Liver (tissue), 9 donors: ENCODE data around the gene TMEM109. TPM values are rescaled to one million over a fixed set of nuclear protein-coding genes. Genes with fewer than 3 reads are reported as not detected.
A peak's percentile ranks its signal among the peaks of the same experiment; 100 is the strongest.

Source experiments
- DNase-seq: peaks from one replicate; pipeline ENCODE4 v3.0.0-alpha.2; 2017; ENCODE audit warnings: low spot score
- H3K27ac ChIP-seq, 2 donors: one replicate each; pipeline ENCODE4 v1.7.0; 2013; ENCODE audit warnings: inconsistent platforms in 2 of 2, low read length in 2 of 2, control low read depth in 1 of 2, low read depth in 1 of 2, mild to moderate bottlenecking in 1 of 2
- H3K27me3 ChIP-seq, 4 donors: one replicate each; pipeline versions ENCODE4 v1.6.1 to v1.7.0; 2013; ENCODE audit warnings: low read length in 3 of 4, inconsistent platforms in 1 of 4, mild to moderate bottlenecking in 1 of 4, moderate library complexity in 1 of 4; ENCODE audit not compliant: control insufficient read depth in 4 of 4, insufficient read depth in 4 of 4
- H3K36me3 ChIP-seq, 4 donors: one replicate each; pipeline versions ENCODE4 v1.6.1 to v1.7.0; 2013; ENCODE audit warnings: low read length in 3 of 4, mild to moderate bottlenecking in 3 of 4, low read depth in 1 of 4, moderate library complexity in 1 of 4; ENCODE audit not compliant: control insufficient read depth in 4 of 4, insufficient read depth in 3 of 4
- H3K4me1 ChIP-seq, 4 donors: one replicate each; pipeline versions ENCODE4 v1.6.1 to v1.7.0; 2013; ENCODE audit warnings: low read length in 3 of 4, mild to moderate bottlenecking in 3 of 4, moderate library complexity in 1 of 4; ENCODE audit not compliant: control insufficient read depth in 4 of 4, insufficient read depth in 4 of 4
- H3K4me3 ChIP-seq, 3 donors: one replicate each; pipeline versions ENCODE4 v1.6.1 to v1.7.0; 2013; ENCODE audit warnings: low read length in 3 of 3, control low read depth in 1 of 3, low read depth in 1 of 3, mild to moderate bottlenecking in 1 of 3
- H3K9ac ChIP-seq, 2 donors: one replicate each; pipeline ENCODE4 v1.7.0; 2013; ENCODE audit warnings: low read length in 2 of 2, mild to moderate bottlenecking in 2 of 2, moderate library complexity in 2 of 2, control low read depth in 1 of 2, low read depth in 1 of 2
- H3K9me3 ChIP-seq, 4 donors: one replicate each; pipeline versions ENCODE4 v1.6.1 to v1.7.0; 2013; ENCODE audit warnings: low read length in 3 of 4; ENCODE audit not compliant: control insufficient read depth in 4 of 4
- EGR1 ChIP-seq, 2 donors: IDR thresholded peaks; 2 replicates each; pipeline ENCODE4 v1.6.1; 2016 to 2018; ENCODE audit warnings: antibody characterized with exemption in 2 of 2, low read depth in 2 of 2
- FOXA1 ChIP-seq: IDR thresholded peaks from 2 replicates; pipeline ENCODE4 v1.6.1; 2016; ENCODE audit warnings: antibody characterized with exemption
- FOXA2 ChIP-seq: IDR thresholded peaks from 2 replicates; pipeline ENCODE4 v1.6.1; 2016; ENCODE audit warnings: antibody characterized with exemption
- GABPA ChIP-seq, 2 donors: IDR thresholded peaks in 1 of 2; conservative IDR thresholded peaks in 1 of 2; 2 replicates each; pipeline ENCODE4 v1.6.1; 2016; ENCODE audit warnings: antibody characterized with exemption in 2 of 2, mild to moderate bottlenecking in 1 of 2, moderate library complexity in 1 of 2
- HNF4G ChIP-seq: IDR thresholded peaks from 2 replicates; pipeline ENCODE4 v1.6.1; 2016; ENCODE audit warnings: antibody characterized with exemption
- JUND ChIP-seq, 2 donors: IDR thresholded peaks; 2 replicates each; pipeline ENCODE4 v1.6.1; 2016; ENCODE audit warnings: antibody characterized with exemption in 2 of 2
- NR2F2 ChIP-seq: IDR thresholded peaks from 2 replicates; pipeline ENCODE4 v1.6.1; 2016; ENCODE audit warnings: antibody characterized with exemption
- RAD21 ChIP-seq, 2 donors: IDR thresholded peaks; 2 replicates each; pipeline ENCODE4 v1.6.1; 2016; ENCODE audit warnings: antibody characterized with exemption in 2 of 2, mild to moderate bottlenecking in 2 of 2
- SP1 ChIP-seq: IDR thresholded peaks from 2 replicates; pipeline ENCODE4 v1.6.1; 2018; ENCODE audit warnings: antibody characterized with exemption, mild to moderate bottlenecking
- YY1 ChIP-seq: IDR thresholded peaks from 2 replicates; pipeline ENCODE4 v1.6.1; 2016; ENCODE audit warnings: antibody characterized with exemption, mild to moderate bottlenecking
- WGBS: extraction: QIAGEN DNeasy Blood & Tissue Kit; methylation state at CpG from one replicate; pipeline ENCODE4 v1.1.7; 2013; 5-methylcytosine and 5-hydroxymethylcytosine counted together
- polyA plus RNA-seq, 2 donors: library from polyadenylated mRNA; stranded (reverse) in 1 of 2; unstranded in 1 of 2; fragments of 200-250 nt in 1 of 2; fragments of >200 nt in 1 of 2; fragmentation: Nextera tagmentation in 1 of 2; extraction: Ambion mirVana in 1 of 2; gene quantifications; one replicate each; pipeline versions ENCODE4 v1.2.1 to v1.2.3, GENCODE V29; 2013 to 2015
- total RNA-seq, 2 donors: library from RNA; depleted of rRNA; stranded (reverse); fragments of >200 nt; gene quantifications; one replicate each; pipeline ENCODE4 v1.2.3, GENCODE V29; 2014
- TF ChIP-seq, protein P1 (sequence below): IDR thresholded peaks from 2 replicates; pipeline ENCODE4 v1.6.1; 2016; ENCODE audit warnings: antibody characterized with exemption
- TF ChIP-seq, protein P2 (sequence below): IDR thresholded peaks from 2 replicates; pipeline ENCODE4 v1.6.1; 2016; ENCODE audit warnings: antibody characterized with exemption
- TF ChIP-seq, protein P3 (sequence below): fragments of 150-350 bp; IDR thresholded peaks from 2 replicates; pipeline ENCODE4 v1.5.1; 2017; ENCODE audit warnings: improper control_type of control experiment, low read depth, low read length; ENCODE audit not compliant: missing input control
- TF ChIP-seq, protein P4 (sequence below): IDR thresholded peaks from 2 replicates; pipeline ENCODE4 v1.6.1; 2016; ENCODE audit warnings: antibody characterized with exemption
- TF ChIP-seq, protein P5 (sequence below): IDR thresholded peaks from 2 replicates; pipeline ENCODE4 v1.6.1; 2016; ENCODE audit warnings: antibody characterized with exemption, mild to moderate bottlenecking
- donor health status: healthy.
- donor health status: healthy.
- donor health status: healthy.
- donor health status: healthy.
- donor health status: healthy.

Gene TMEM109
- total and polyA plus RNA-seq, 4 donors: 20.6 to 40.3 (median 30.6) TPM

DNA sequence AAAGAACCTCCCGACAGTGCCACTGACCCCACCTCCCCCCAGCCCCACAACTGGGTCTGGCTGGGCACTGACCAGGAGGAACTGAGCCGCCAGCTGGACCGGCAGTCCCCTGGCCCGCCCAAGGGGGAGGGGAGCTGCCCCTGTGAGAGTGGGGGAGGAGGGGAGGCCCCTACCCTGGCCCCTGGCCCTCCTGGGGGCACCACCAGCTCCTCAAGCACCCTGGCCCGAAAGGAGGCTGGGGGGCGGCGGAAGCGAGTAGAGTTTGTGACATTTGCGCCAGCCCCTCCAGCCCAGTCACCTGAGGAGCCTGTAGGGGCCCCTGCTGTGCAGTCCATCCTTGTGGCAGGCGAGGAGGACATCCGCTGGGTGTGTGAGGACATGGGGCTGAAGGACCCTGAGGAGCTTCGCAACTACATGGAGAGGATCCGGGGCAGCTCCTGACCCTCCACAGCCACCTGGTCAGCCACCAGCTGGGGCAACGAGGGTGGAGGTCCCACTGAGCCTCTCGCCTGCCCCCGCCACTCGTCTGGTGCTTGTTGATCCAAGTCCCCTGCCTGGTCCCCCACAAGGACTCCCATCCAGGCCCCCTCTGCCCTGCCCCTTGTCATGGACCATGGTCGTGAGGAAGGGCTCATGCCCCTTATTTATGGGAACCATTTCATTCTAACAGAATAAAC is 22.6 kb downstream of the TMEM109 start:
- Histone ChIP-seq H3K4me3 (no peak overlapping the region), H3K9me3 (no peaks in the 10 kb centered on the region), H3K27me3 (no peaks in the 10 kb centered on the region), H3K4me1 (no peaks in the 10 kb centered on the region), H3K27ac (no peak overlapping the region), H3K9ac (no peak overlapping the region), H3K36me3 (peaks cover 2 to 28% (median 9%) of the 10 kb centered on the region in 4 donors)
- WGBS: 90% methylated on average over 18 of the region's 18 CpGs
- TF ChIP-seq SP1 (no peak), RAD21 (IDR thresholded peaks at IDR 0.05) (no peak), FOXA2 (no peak)
- DNase-seq: no peak

DNA sequence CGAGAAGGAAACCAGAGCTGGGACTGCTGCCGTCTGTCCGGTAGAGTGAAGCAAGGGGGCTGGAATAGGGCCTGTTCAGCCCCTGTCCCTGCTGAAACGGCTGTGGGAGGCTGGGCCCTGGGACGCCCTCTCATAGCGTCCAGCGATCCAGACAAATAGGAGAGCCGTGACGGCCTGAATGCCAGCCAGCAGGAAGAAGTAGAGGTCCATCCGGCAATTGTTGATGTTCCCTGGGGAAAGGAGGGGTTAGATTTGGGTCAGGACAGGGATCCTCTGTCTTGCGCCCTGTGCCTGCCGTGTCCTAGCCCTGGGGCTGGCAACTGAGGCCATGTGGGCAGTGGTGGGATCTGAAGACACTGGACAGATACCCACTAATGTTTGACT is 23.2 kb downstream of the TMEM109 start:
- Histone ChIP-seq H3K27me3 (no peaks in the 10 kb centered on the region), H3K4me1 (no peaks in the 10 kb centered on the region), H3K9me3 (no peaks in the 10 kb centered on the region), H3K36me3 (peaks cover 2 to 33% (median 11%) of the 10 kb centered on the region in 4 donors), H3K27ac (no peak overlapping the region), H3K9ac (no peak overlapping the region), H3K4me3 (no peak overlapping the region)
- 75% methylated on average over 12 of the region's 12 CpGs for WGBS
- TF ChIP-seq, protein P1, sequence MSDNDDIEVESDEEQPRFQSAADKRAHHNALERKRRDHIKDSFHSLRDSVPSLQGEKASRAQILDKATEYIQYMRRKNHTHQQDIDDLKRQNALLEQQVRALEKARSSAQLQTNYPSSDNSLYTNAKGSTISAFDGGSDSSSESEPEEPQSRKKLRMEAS: no peak
- peak; percentile 30 for TF ChIP-seq NR2F2
- peak; percentile 14 for TF ChIP-seq SP1
- TF ChIP-seq, protein P2, sequence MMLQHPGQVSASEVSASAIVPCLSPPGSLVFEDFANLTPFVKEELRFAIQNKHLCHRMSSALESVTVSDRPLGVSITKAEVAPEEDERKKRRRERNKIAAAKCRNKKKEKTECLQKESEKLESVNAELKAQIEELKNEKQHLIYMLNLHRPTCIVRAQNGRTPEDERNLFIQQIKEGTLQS: no peak
- no peak for DNase-seq

DNA sequence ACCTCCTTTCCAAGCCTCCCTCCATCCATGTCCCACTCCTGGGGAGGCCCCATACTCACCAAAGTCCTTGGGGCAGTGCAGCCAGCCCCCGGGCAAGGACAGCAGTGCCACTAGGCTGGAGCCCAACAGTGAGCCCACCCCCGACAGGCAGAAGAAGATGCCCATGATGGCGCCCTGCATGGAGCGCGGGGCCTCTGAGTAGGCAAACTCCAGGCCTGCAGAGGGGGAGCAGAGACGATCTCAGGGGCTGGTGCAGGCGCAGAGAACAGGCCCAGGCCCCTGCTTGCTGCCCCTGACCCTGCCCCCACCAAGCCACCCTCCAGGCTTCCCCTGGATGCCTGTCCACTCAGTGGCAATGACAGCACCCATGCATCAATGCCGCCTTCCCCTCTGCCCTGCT is 23.9 kb downstream of the TMEM109 start:
- H3K27ac ChIP-seq: no peak overlapping the region
- H3K9me3 ChIP-seq: no peaks in the 10 kb centered on the region
- WGBS: 94% methylated on average over 8 of the region's 8 CpGs
- H3K27me3 ChIP-seq: no peaks in the 10 kb centered on the region
- no peak for DNase-seq
- TF ChIP-seq NR2F2 (no peak), EGR1 (IDR thresholded peaks at IDR 0.05; ENCODE audit: low read depth in 2 of 2) (no peak)
- no peaks in the 10 kb centered on the region for H3K4me1 ChIP-seq
- H3K4me3 ChIP-seq: no peak overlapping the region
- H3K36me3 ChIP-seq: peaks cover 2 to 39% (median 12%) of the 10 kb centered on the region in 4 donors
- no peak overlapping the region for H3K9ac ChIP-seq

DNA sequence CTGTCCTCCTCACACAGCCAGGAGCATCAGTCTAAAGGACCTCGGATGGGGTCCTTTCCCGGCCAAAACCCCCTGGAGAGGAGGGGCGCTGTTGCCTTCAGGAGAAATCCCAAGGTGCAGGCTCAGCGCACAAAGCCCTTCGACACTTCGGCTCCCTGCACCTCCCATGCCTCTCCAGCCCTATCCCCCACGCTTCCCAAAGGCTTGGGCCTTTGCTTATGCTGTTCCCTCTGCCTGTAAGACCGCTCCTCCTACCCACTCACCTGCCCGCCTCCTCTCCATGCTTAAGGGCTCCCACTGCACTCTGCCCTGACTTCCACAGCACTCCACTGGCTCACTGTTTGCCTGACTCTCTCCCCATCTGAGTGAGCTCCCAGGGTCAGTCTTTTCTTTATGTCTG is 24.5 kb downstream of the TMEM109 start:
- Histone ChIP-seq H3K27ac (no peak overlapping the region), H3K9ac (no peak overlapping the region), H3K9me3 (no peaks in the 10 kb centered on the region), H3K36me3 (peaks cover 2 to 43% (median 12%) of the 10 kb centered on the region in 4 donors), H3K27me3 (no peaks in the 10 kb centered on the region), H3K4me3 (no peak overlapping the region), H3K4me1 (no peaks in the 10 kb centered on the region)
- no peak for DNase-seq
- WGBS: 91% methylated on average over 9 of the region's 9 CpGs
- TF ChIP-seq HNF4G: no peak
- no peak for TF ChIP-seq JUND (IDR thresholded peaks at IDR 0.05)
- TF ChIP-seq, protein P3, sequence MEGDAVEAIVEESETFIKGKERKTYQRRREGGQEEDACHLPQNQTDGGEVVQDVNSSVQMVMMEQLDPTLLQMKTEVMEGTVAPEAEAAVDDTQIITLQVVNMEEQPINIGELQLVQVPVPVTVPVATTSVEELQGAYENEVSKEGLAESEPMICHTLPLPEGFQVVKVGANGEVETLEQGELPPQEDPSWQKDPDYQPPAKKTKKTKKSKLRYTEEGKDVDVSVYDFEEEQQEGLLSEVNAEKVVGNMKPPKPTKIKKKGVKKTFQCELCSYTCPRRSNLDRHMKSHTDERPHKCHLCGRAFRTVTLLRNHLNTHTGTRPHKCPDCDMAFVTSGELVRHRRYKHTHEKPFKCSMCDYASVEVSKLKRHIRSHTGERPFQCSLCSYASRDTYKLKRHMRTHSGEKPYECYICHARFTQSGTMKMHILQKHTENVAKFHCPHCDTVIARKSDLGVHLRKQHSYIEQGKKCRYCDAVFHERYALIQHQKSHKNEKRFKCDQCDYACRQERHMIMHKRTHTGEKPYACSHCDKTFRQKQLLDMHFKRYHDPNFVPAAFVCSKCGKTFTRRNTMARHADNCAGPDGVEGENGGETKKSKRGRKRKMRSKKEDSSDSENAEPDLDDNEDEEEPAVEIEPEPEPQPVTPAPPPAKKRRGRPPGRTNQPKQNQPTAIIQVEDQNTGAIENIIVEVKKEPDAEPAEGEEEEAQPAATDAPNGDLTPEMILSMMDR: no peak
- TF ChIP-seq, protein P4, sequence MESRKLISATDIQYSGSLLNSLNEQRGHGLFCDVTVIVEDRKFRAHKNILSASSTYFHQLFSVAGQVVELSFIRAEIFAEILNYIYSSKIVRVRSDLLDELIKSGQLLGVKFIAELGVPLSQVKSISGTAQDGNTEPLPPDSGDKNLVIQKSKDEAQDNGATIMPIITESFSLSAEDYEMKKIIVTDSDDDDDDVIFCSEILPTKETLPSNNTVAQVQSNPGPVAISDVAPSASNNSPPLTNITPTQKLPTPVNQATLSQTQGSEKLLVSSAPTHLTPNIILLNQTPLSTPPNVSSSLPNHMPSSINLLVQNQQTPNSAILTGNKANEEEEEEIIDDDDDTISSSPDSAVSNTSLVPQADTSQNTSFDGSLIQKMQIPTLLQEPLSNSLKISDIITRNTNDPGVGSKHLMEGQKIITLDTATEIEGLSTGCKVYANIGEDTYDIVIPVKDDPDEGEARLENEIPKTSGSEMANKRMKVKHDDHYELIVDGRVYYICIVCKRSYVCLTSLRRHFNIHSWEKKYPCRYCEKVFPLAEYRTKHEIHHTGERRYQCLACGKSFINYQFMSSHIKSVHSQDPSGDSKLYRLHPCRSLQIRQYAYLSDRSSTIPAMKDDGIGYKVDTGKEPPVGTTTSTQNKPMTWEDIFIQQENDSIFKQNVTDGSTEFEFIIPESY: no peak
- TF ChIP-seq, protein P5, sequence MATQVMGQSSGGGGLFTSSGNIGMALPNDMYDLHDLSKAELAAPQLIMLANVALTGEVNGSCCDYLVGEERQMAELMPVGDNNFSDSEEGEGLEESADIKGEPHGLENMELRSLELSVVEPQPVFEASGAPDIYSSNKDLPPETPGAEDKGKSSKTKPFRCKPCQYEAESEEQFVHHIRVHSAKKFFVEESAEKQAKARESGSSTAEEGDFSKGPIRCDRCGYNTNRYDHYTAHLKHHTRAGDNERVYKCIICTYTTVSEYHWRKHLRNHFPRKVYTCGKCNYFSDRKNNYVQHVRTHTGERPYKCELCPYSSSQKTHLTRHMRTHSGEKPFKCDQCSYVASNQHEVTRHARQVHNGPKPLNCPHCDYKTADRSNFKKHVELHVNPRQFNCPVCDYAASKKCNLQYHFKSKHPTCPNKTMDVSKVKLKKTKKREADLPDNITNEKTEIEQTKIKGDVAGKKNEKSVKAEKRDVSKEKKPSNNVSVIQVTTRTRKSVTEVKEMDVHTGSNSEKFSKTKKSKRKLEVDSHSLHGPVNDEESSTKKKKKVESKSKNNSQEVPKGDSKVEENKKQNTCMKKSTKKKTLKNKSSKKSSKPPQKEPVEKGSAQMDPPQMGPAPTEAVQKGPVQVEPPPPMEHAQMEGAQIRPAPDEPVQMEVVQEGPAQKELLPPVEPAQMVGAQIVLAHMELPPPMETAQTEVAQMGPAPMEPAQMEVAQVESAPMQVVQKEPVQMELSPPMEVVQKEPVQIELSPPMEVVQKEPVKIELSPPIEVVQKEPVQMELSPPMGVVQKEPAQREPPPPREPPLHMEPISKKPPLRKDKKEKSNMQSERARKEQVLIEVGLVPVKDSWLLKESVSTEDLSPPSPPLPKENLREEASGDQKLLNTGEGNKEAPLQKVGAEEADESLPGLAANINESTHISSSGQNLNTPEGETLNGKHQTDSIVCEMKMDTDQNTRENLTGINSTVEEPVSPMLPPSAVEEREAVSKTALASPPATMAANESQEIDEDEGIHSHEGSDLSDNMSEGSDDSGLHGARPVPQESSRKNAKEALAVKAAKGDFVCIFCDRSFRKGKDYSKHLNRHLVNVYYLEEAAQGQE: no peak
- TF ChIP-seq, protein P1: no peak
- TF ChIP-seq NR2F2: no peak
- no peak for TF ChIP-seq GABPA (IDR thresholded peaks at IDR 0.05 in 1 of 2, conservative IDR thresholded peaks at IDR 0.05 in 1 of 2)
- TF ChIP-seq, protein P2: no peak
- no peak for TF ChIP-seq FOXA1
- TF ChIP-seq YY1: no peak
